K562 (cell line): ENCODE data around the gene KCNN4. TPM values are rescaled to one million over a fixed set of nuclear protein-coding genes. Genes with fewer than 3 reads are reported as not detected.

Experiments
- CBX1 ChIP-seq: sonication (generic); IDR thresholded peaks from 2 replicates; pipeline ENCODE4 v1.6.1; 2016; ENCODE audit warnings: antibody characterized with exemption, low read depth, mild to moderate bottlenecking
- CEBPB ChIP-seq: fragments of 450-650 bp; IDR thresholded peaks from 2 replicates; pipeline ENCODE4 v1.6.1; 2016; ENCODE audit warnings: missing genetic modification characterization, missing compliant biosample characterization
- CHD2 ChIP-seq: IDR thresholded peaks from 2 replicates; pipeline ENCODE4 v1.6.1; 2011; ENCODE audit warnings: low read depth, low read length
- ELF2 ChIP-seq: fragments of 250-450 bp; sonication (Bioruptor Pico); IDR thresholded peaks from 2 replicates; pipeline ENCODE4 v1.5.0; 2021; ENCODE audit warnings: mild to moderate bottlenecking
- EZH2 ChIP-seq: IDR thresholded peaks from 2 replicates; pipeline ENCODE4 v1.6.1; 2012; ENCODE audit warnings: low read depth, mild to moderate bottlenecking, inconsistent platforms, low read length, borderline replicate concordance
- FOXJ2 ChIP-seq: fragments of 200-800 bp; sonication (Bioruptor generic); IDR thresholded peaks from 2 replicates; pipeline ENCODE4 v1.6.1; 2016; ENCODE audit warnings: missing genetic modification characterization, missing compliant biosample characterization
- GTF3C2 ChIP-seq: IDR thresholded peaks from 3 replicates; pipeline ENCODE4 v1.6.1; 2011; ENCODE audit warnings: borderline replicate concordance, mild to moderate bottlenecking, moderate library complexity; ENCODE audit not compliant: insufficient read length; ENCODE audit errors: extremely low read depth
- HDAC2 ChIP-seq: fragments of 450-650 bp; IDR thresholded peaks from 2 replicates; pipeline ENCODE4 v1.6.1; 2016; ENCODE audit warnings: mild to moderate bottlenecking
- HDGF ChIP-seq: fragments of 450-650 bp; IDR thresholded peaks from 2 replicates; pipeline ENCODE4 v1.6.1; 2016
- HNRNPUL1 ChIP-seq: fragments of 200-400 bp; formaldehyde crosslinking; IDR thresholded peaks from 2 replicates; pipeline ENCODE4 v1.6.1; 2017; ENCODE audit warnings: low read length
- KDM4B ChIP-seq, 2 experiments: fragments of 450-650 bp in 1 of 2; sonication (generic) in 1 of 2; IDR thresholded peaks; 2 replicates each; pipeline ENCODE4 v1.6.1; 2016 to 2017; ENCODE audit warnings: borderline replicate concordance in 2 of 2, antibody characterized with exemption in 1 of 2, low read depth in 1 of 2, mild to moderate bottlenecking in 1 of 2
- KLF10 ChIP-seq: fragments of 250-450 bp; sonication (Bioruptor Pico); IDR thresholded peaks from 2 replicates; pipeline ENCODE4 v1.6.1; 2021; ENCODE audit warnings: matching md5 sums
- KLF13 ChIP-seq: fragments of 450-650 bp; IDR thresholded peaks from 2 replicates; pipeline ENCODE4 v1.6.1; 2016; ENCODE audit warnings: missing genetic modification characterization, low read depth, mild to moderate bottlenecking, missing compliant biosample characterization, moderate library complexity, borderline replicate concordance
- PCBP1 ChIP-seq: fragments of 200-400 bp; formaldehyde crosslinking; IDR thresholded peaks from 2 replicates; pipeline ENCODE4 v1.6.1; 2018; ENCODE audit warnings: mild to moderate bottlenecking, low read depth, low read length; ENCODE audit not compliant: poor library complexity, severe bottlenecking
- PURB ChIP-seq: sonication (generic); formaldehyde crosslinking; IDR thresholded peaks from 2 replicates; pipeline ENCODE4 v1.9.0; 2021; ENCODE audit warnings: low read depth, mild to moderate bottlenecking, missing genetic modification reagents
- RBM15 ChIP-seq: fragments of 200-400 bp; formaldehyde crosslinking; IDR thresholded peaks from 2 replicates; pipeline ENCODE4 v1.6.1; 2018; ENCODE audit warnings: mild to moderate bottlenecking, low read length, moderate library complexity; ENCODE audit not compliant: insufficient read depth
- SETDB1 ChIP-seq: IDR thresholded peaks from one replicate; pipeline ENCODE4 v1.6.1; 2012; ENCODE audit warnings: low read length, control low read depth, inconsistent platforms
- STAT6 ChIP-seq: sonication (generic); formaldehyde crosslinking; IDR thresholded peaks from 2 replicates; pipeline ENCODE4 v1.8.1; 2023; ENCODE audit warnings: mild to moderate bottlenecking, missing genetic modification reagents
- ZNF24 ChIP-seq: fragments of 450-650 bp; IDR thresholded peaks from 2 replicates; pipeline ENCODE4 v1.6.1; 2016
- ZNF280A ChIP-seq: fragments of 450-650 bp; IDR thresholded peaks from 2 replicates; pipeline ENCODE4 v1.6.1; 2018; ENCODE audit warnings: mild to moderate bottlenecking, low read depth; ENCODE audit not compliant: partially characterized antibody
- ZNF778 ChIP-seq: fragments of 450-650 bp; formaldehyde crosslinking; IDR thresholded peaks from 2 replicates; pipeline ENCODE4 v1.4.0; 2020; ENCODE audit warnings: mild to moderate bottlenecking, moderate library complexity
- ZNF830 ChIP-seq: fragments of 250-450 bp; sonication (Bioruptor Pico); IDR thresholded peaks from 2 replicates; pipeline ENCODE4 v1.5.0; 2021; ENCODE audit warnings: mild to moderate bottlenecking
- polyA plus RNA-seq, 8 experiments: library from polyadenylated mRNA; depleted of rRNA in 4 of 8; stranded (reverse) in 5 of 8; unstranded in 3 of 8; fragments of >200 nt; fragmentation: Nextera tagmentation in 2 of 8; fragmentation: Illumina TruSeq in 1 of 8; extraction: Ambion mirVana in 2 of 8; extraction: Trizol in 1 of 8; gene quantifications; 2 replicates each; pipeline versions ENCODE4 v1.2.1 to v1.2.3, GENCODE V29; 2011 to 2014; ENCODE audit warnings: inconsistent platforms in 1 of 8, missing spikeins in 1 of 8
- total RNA-seq, 7 experiments: library from RNA; depleted of rRNA in 6 of 7; stranded (reverse); fragments of >200 nt in 6 of 7; fragmentation: Illumina TruSeq in 2 of 7; extraction: Trizol in 2 of 7; gene quantifications; 2 replicates each; pipeline versions ENCODE4 v1.2.1 to v1.2.3, GENCODE V29; 2011 to 2021; ENCODE audit warnings: low replicate concordance in 1 of 7

Gene KCNN4
- total and polyA plus RNA-seq, 9 of the 15 experiments (the other 6 are each of a cell fraction or from before 2014, with no cell fraction given): 0.53 to 37.7 (median 25.9) TPM

GRCh38 chr19:43774103-43774939 lies 6.5 kb downstream of the KCNN4 start (continued):
- TF ChIP-seq FOXJ2 (tag): peak; percentile 78
- TF ChIP-seq HDGF: no peak
- TF ChIP-seq PURB (CRISPR knock-in tag): no peak
- TF ChIP-seq KDM4B (IDR thresholded peaks at IDR 0.05; ENCODE audit: borderline replicate concordance in 2 of 2, low read depth in 1 of 2): peak in 1 of 2 experiments; percentile 82; a peak in 2 of 4 replicates
- no peak; the same call in 1 of the 2 replicates for TF ChIP-seq CHD2
- TF ChIP-seq HNRNPUL1: no peak
- no peak for TF ChIP-seq SETDB1
- peak; percentile 38; the same call in 1 of the 2 replicates for TF ChIP-seq KLF13
- no peak for TF ChIP-seq ZNF280A
- TF ChIP-seq ZNF24: peak; percentile 74
- no peak for TF ChIP-seq CEBPB (tag)
- TF ChIP-seq CBX1: peak; percentile 72; the same call in 1 of the 2 replicates
- peak; percentile 100 for TF ChIP-seq PCBP1
- TF ChIP-seq EZH2: no peak
- no peak for TF ChIP-seq ZNF778 (CRISPR knock-in tag)
- no peak for TF ChIP-seq KLF10
- TF ChIP-seq HDAC2: 0 out of 2 replicates have a peak, but pooled peaks have one; percentile 18
- TF ChIP-seq RBM15: no peak
- TF ChIP-seq ZNF830: no peak
- TF ChIP-seq STAT6 (CRISPR knock-in tag): no peak
- TF ChIP-seq ELF2 (CRISPR knock-in tag): peak; percentile 70; the same call in 1 of the 2 replicates
- no peak for TF ChIP-seq GTF3C2
